Lower lobe of right lung (tissue), 2 donors: ENCODE measurements around the gene GPRC5D. TPM values are rescaled to one million over a fixed set of nuclear protein-coding genes. Genes with fewer than 3 reads are reported as not detected.

ENCODE experiments used
- ATAC-seq, 2 donors: fragments of 200-7000 bp; cut with Tn5 transposase; one replicate each; pipeline ENCODE4 v1.9.1; 2020 to 2022; ENCODE audit warnings: mild to moderate bottlenecking in 2 of 2, moderate library complexity in 2 of 2
- DNase-seq: peaks from one replicate; pipeline ENCODE4 v3.0.0-alpha.2; 2020
- H3K27ac ChIP-seq: fragments of 200-600 bp; one replicate; pipeline ENCODE4 v1.8.0; 2022
- H3K27me3 ChIP-seq: fragments of 200-600 bp; one replicate; pipeline ENCODE4 v1.8.0; 2022; ENCODE audit warnings: low read depth
- H3K36me3 ChIP-seq: fragments of 200-600 bp; one replicate; pipeline ENCODE4 v1.8.0; 2022; ENCODE audit warnings: mild to moderate bottlenecking
- H3K4me1 ChIP-seq: fragments of 200-600 bp; one replicate; pipeline ENCODE4 v1.8.0; 2022
- H3K4me3 ChIP-seq: fragments of 200-600 bp; one replicate; pipeline ENCODE4 v1.8.0; 2022; ENCODE audit warnings: mild to moderate bottlenecking
- H3K9me3 ChIP-seq: fragments of 200-600 bp; one replicate; pipeline ENCODE4 v1.8.0; 2022
- CTCF ChIP-seq: fragments of 200-600 bp; IDR thresholded peaks from one replicate; pipeline ENCODE4 v1.8.0; 2022; ENCODE audit warnings: antibody characterized with exemption, mild to moderate bottlenecking
- intact Hi-C: fragments of 100-400 bp; cut with DNase I; formaldehyde crosslinking; loops from one replicate; pipeline ENCODE4 v1.11.0; 2022
- total RNA-seq: library from RNA; stranded (reverse); fragmentation: NEBNext Ultra II Directional; extraction: Animal tissue kit (Norgen Biotek cat#: 25700); gene quantifications from one replicate; pipeline ENCODE4 v1.2.1, GENCODE V29; 2021
- donor health status: DM: no; HTN: yes; CAD: no; lungs with severe emphysema.

The GPRC5D gene
- total RNA-seq, 1 donor from 2014 or later = not detected

- no peak for DNase-seq
- no peak for TF ChIP-seq CTCF
- intact Hi-C loops = no loop called here
Observed at GRCh38 chr12:12979731-12980259, 27.8 kb upstream of the GPRC5D start.

GRCh38 chr12:12979126-12979525 is 27.2 kb upstream of the GPRC5D start:
- peak overlapping the region; percentile 53 for H3K27ac ChIP-seq

More at GRCh38 chr12:12979731-12980259, 27.8 kb upstream of the GPRC5D start:
- H3K27ac ChIP-seq = peak overlapping the region; percentile 53
- H3K9me3 ChIP-seq = no peaks in the 10 kb centered on the region
- H3K36me3 ChIP-seq = peaks cover 76% of the 10 kb centered on the region
- H3K27me3 ChIP-seq = no peaks in the 10 kb centered on the region
- peak in 1 of 2 donors; percentile 46 for ATAC-seq
- peaks cover 7% of the 10 kb centered on the region for H3K4me1 ChIP-seq
- H3K4me3 ChIP-seq = no peak overlapping the region

GRCh38 chr12:12977231-12977630 is 25.3 kb upstream of the GPRC5D start:
- no peak for TF ChIP-seq CTCF
- peaks cover 6% of the 10 kb centered on the region for H3K9me3 ChIP-seq
- H3K36me3 ChIP-seq = peaks cover 81% of the 10 kb centered on the region
- no peak overlapping the region for H3K27ac ChIP-seq
- DNase-seq (no peak), ATAC-seq (no peak)
- H3K27me3 ChIP-seq = no peaks in the 10 kb centered on the region
- intact Hi-C loops = no loop called here
- no peak overlapping the region for H3K4me3 ChIP-seq
- peaks cover 7% of the 10 kb centered on the region for H3K4me1 ChIP-seq

More at GRCh38 chr12:12979126-12979525, 27.2 kb upstream of the GPRC5D start:
- intact Hi-C loops = no loop called here
- no peak overlapping the region for H3K4me3 ChIP-seq
- no peaks in the 10 kb centered on the region for H3K9me3 ChIP-seq
- H3K36me3 ChIP-seq = peaks cover 76% of the 10 kb centered on the region
- no peaks in the 10 kb centered on the region for H3K27me3 ChIP-seq
- DNase-seq = no peak
- peaks cover 7% of the 10 kb centered on the region for H3K4me1 ChIP-seq
- no peak for ATAC-seq
- no peak for TF ChIP-seq CTCF

- Histone ChIP-seq H3K27me3 (no peaks in the 10 kb centered on the region), H3K27ac (peak overlapping the region; percentile 9), H3K9me3 (peaks cover 6% of the 10 kb centered on the region), H3K4me3 (no peak overlapping the region), H3K36me3 (peaks cover 81% of the 10 kb centered on the region), H3K4me1 (peaks cover 7% of the 10 kb centered on the region)
- ATAC-seq (peak in 1 of 2 donors; percentile 39), DNase-seq (no peak)
- no peak for TF ChIP-seq CTCF
- intact Hi-C loops = no loop called here
Observed at GRCh38 chr12:12976366-12976765, 24.4 kb upstream of the GPRC5D start.

GRCh38 chr12:12975322-12976077 is 23.5 kb upstream of the GPRC5D start:
- H3K27me3 ChIP-seq = no peaks in the 10 kb centered on the region
- H3K4me3 ChIP-seq = no peak overlapping the region
- peaks cover 7% of the 10 kb centered on the region for H3K4me1 ChIP-seq
- H3K27ac ChIP-seq = peak overlapping the region; percentile 9
- DNase-seq (no peak), ATAC-seq (peak; percentile 64 to 71)
- intact Hi-C loops = no loop called here
- peak; percentile 27 for TF ChIP-seq CTCF
- H3K9me3 ChIP-seq = peaks cover 6% of the 10 kb centered on the region
- peaks cover 73% of the 10 kb centered on the region for H3K36me3 ChIP-seq
